ENCODE results near the gene RPL10A. TPM values are rescaled to one million over a fixed set of nuclear protein-coding genes. Genes with fewer than 3 reads are reported as not detected.

Gene RPL10A
- total and polyA plus RNA-seq, 2 of the 13 experiments (the other 11 are each of a cell fraction or from before 2014, with no cell fraction given): 1,854 to 2,726 TPM

- 20% methylated on average over 4 of the region's 4 CpGs for WGBS (ENCODE audit: low lambda C conversion rate)
- CTCF ChIA-PET (ENCODE audit: low intra/inter-chr PET ratio, low total read pairs): no interaction called here
- H3K27me3 ChIP-seq (ENCODE audit: control insufficient read depth in 1 of 2, insufficient read depth in 2 of 2, low read length in 2 of 2): peaks cover 2 to 16% of the 10 kb centered on the region in 2 experiments; a peak in 2 of 5 replicates
Observed at GRCh38 chr6:35432291-35432690, 35.9 kb upstream of the RPL10A start.

More at GRCh38 chr6:35432291-35432690, 35.9 kb upstream of the RPL10A start:
- no peak overlapping the region for H3K9ac ChIP-seq (ENCODE audit: insufficient read depth, low read depth, low read length)
- H3K9me3 ChIP-seq (ENCODE audit: low read length): peaks cover 9% of the 10 kb centered on the region
- no peak overlapping the region for H3K4me2 ChIP-seq (ENCODE audit: low read depth, low read length)
- POLR2A ChIA-PET: no interaction called here
- no peaks in the 10 kb centered on the region for H3K79me2 ChIP-seq (ENCODE audit: insufficient read depth, low read length)
- no peak for DNase-seq (ENCODE audit: low spot score)
- BruUV-seq (replicated peaks): no TSS peak
- H3K4me3 ChIP-seq (replicated peaks in 1 of 3; ENCODE audit: insufficient read depth in 1 of 3, low read depth in 2 of 3, low read length in 3 of 3): no peak overlapping the region
- FAIRE-seq: no peak
- peaks cover 63% of the 10 kb centered on the region for H3K4me1 ChIP-seq (ENCODE audit: insufficient read depth, low read length)
- ATAC-seq: no peak
- in situ Hi-C loops (cut with HindIII; ENCODE audit: extremely low pct_ligation_motif_present, low pct_unique_long_range_greater_than_20kb): no loop called here
- TF ChIP-seq ZNF20 (CRISPR knock-in tag; IDR thresholded peaks at IDR 0.05) (no peak), BORCS8-MEF2B (CRISPR knock-in tag; IDR thresholded peaks at IDR 0.05) (no peak), ETS1 (CRISPR knock-in tag; IDR thresholded peaks at IDR 0.05) (no peak), ZNF569 (CRISPR knock-in tag; IDR thresholded peaks at IDR 0.05; ENCODE audit: borderline replicate concordance) (no peak), REPIN1 (CRISPR knock-in tag; IDR thresholded peaks at IDR 0.05; ENCODE audit: borderline replicate concordance, low read depth) (no peak), ZNF713 (CRISPR knock-in tag; IDR thresholded peaks at IDR 0.05) (no peak), ZNF207 (IDR thresholded peaks at IDR 0.05; ENCODE audit: borderline replicate concordance) (no peak), MATR3 (CRISPR knock-in tag; IDR thresholded peaks at IDR 0.05) (no peak), ARHGAP35 (CRISPR knock-in tag; IDR thresholded peaks at IDR 0.05; ENCODE audit: borderline replicate concordance) (no peak), MYPOP (CRISPR knock-in tag; IDR thresholded peaks at IDR 0.05) (no peak), EHMT2 (IDR thresholded peaks at IDR 0.05; ENCODE audit: borderline replicate concordance, low read depth, low read length) (no peak), RELA (CRISPR knock-in tag; IDR thresholded peaks at IDR 0.05) (no peak)
- TF ChIP-seq, protein P1, sequence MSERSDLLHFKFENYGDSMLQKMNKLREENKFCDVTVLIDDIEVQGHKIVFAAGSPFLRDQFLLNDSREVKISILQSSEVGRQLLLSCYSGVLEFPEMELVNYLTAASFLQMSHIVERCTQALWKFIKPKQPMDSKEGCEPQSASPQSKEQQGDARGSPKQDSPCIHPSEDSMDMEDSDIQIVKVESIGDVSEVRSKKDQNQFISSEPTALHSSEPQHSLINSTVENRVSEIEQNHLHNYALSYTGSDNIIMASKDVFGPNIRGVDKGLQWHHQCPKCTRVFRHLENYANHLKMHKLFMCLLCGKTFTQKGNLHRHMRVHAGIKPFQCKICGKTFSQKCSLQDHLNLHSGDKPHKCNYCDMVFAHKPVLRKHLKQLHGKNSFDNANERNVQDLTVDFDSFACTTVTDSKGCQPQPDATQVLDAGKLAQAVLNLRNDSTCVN (CRISPR knock-in tag; IDR thresholded peaks at IDR 0.05; ENCODE audit: borderline replicate concordance): no peak
- TF ChIP-seq, protein P2, sequence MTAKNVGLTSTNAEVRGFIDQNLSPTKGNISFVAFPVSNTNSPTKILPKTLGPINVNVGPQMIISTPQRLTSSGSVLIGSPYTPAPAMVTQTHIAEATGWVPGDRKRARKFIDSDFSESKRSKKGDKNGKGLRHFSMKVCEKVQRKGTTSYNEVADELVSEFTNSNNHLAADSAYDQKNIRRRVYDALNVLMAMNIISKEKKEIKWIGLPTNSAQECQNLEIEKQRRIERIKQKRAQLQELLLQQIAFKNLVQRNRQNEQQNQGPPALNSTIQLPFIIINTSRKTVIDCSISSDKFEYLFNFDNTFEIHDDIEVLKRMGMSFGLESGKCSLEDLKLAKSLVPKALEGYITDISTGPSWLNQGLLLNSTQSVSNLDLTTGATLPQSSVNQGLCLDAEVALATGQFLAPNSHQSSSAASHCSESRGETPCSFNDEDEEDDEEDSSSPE (CRISPR knock-in tag; IDR thresholded peaks at IDR 0.05): no peak
- TF ChIP-seq, protein P3, sequence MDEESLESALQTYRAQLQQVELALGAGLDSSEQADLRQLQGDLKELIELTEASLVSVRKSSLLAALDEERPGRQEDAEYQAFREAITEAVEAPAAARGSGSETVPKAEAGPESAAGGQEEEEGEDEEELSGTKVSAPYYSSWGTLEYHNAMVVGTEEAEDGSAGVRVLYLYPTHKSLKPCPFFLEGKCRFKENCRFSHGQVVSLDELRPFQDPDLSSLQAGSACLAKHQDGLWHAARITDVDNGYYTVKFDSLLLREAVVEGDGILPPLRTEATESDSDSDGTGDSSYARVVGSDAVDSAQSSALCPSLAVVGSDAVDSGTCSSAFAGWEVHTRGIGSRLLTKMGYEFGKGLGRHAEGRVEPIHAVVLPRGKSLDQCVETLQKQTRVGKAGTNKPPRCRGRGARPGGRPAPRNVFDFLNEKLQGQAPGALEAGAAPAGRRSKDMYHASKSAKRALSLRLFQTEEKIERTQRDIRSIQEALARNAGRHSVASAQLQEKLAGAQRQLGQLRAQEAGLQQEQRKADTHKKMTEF (CRISPR knock-in tag; IDR thresholded peaks at IDR 0.05): no peak
- TF ChIP-seq, protein P4, sequence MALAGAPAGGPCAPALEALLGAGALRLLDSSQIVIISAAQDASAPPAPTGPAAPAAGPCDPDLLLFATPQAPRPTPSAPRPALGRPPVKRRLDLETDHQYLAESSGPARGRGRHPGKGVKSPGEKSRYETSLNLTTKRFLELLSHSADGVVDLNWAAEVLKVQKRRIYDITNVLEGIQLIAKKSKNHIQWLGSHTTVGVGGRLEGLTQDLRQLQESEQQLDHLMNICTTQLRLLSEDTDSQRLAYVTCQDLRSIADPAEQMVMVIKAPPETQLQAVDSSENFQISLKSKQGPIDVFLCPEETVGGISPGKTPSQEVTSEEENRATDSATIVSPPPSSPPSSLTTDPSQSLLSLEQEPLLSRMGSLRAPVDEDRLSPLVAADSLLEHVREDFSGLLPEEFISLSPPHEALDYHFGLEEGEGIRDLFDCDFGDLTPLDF (CRISPR knock-in tag; IDR thresholded peaks at IDR 0.05): no peak
- no peaks in the 10 kb centered on the region for H3K36me3 ChIP-seq (replicated peaks in 1 of 2; ENCODE audit: control insufficient read depth in 1 of 2, insufficient read depth in 2 of 2, low read length in 2 of 2)
- no peak overlapping the region for H2AFZ ChIP-seq (ENCODE audit: low read length)
- H4K20me1 ChIP-seq (ENCODE audit: insufficient read depth, low read length): no peaks in the 10 kb centered on the region
- H3K27ac ChIP-seq (ENCODE audit: extremely low read length, insufficient read depth, low read length): no peak overlapping the region
- intact Hi-C loops (cut with micrococcal nuclease; ENCODE audit: unreplicated experiment): no loop called here
